ENCODE data around the gene KRTAP5-5. TPM values are rescaled to one million over a fixed set of nuclear protein-coding genes. Genes with fewer than 3 reads are reported as not detected.
"Not testable (repeated sequence)": the region's sequence is repeated elsewhere in the genome, so short reads cannot be mapped to it uniquely, and the experiment has no call there.

Gene KRTAP5-5
- not detected in 2 replicates for total RNA-seq
- long read RNA-seq = 0 reads

- Mint-ChIP-seq H3K4me1 (ENCODE audit: unreplicated experiment) (no peaks in the 10 kb centered on the region), H3K36me3 (ENCODE audit: unreplicated experiment) (no peaks in the 10 kb centered on the region), H3K27me3 (ENCODE audit: unreplicated experiment) (peaks cover 59% of the 10 kb centered on the region), H3K9me3 (ENCODE audit: unreplicated experiment) (no peaks in the 10 kb centered on the region), H3K27ac (ENCODE audit: unreplicated experiment) (no peak within 1 kb of the TSS), H3K4me3 (ENCODE audit: unreplicated experiment) (no peak within 1 kb of the TSS)
- no peak for DNase-seq (ENCODE audit: extremely low spot score, unreplicated experiment)
- no peak for TF ChIP-seq CTCF (IDR thresholded peaks at IDR 0.05)
These were observed at the start of gene KRTAP5-5 for GRCh38 chr11:1629326-1630185. Gene KRTAP5-5, plus strand, starts transcription at chr11:1629775. Its CDS starts 66 bp downstream, at chr11:1629841.

- Mint-ChIP-seq H3K4me1 (ENCODE audit: unreplicated experiment) (no peaks in the 10 kb centered on the region), H3K27me3 (ENCODE audit: unreplicated experiment) (peaks cover 4% of the 10 kb centered on the region), H3K27ac (ENCODE audit: unreplicated experiment) (no peak overlapping the region), H3K9me3 (ENCODE audit: unreplicated experiment) (peaks cover 13% of the 10 kb centered on the region), H3K4me3 (ENCODE audit: unreplicated experiment) (no peak overlapping the region), H3K36me3 (ENCODE audit: unreplicated experiment) (peaks cover 3% of the 10 kb centered on the region)
- TF ChIP-seq CTCF (IDR thresholded peaks at IDR 0.05) = no peak
- no peak for DNase-seq (ENCODE audit: extremely low spot score, unreplicated experiment)
These were observed 47.6 kb upstream of the KRTAP5-5 start for GRCh38 chr11:1581976-1582375.

- H3K27ac Mint-ChIP-seq (ENCODE audit: unreplicated experiment); H3K4me3 Mint-ChIP-seq (ENCODE audit: unreplicated experiment); H3K4me1 Mint-ChIP-seq (ENCODE audit: unreplicated experiment); H3K36me3 Mint-ChIP-seq (ENCODE audit: unreplicated experiment); DNase-seq (ENCODE audit: extremely low spot score, unreplicated experiment); H3K27me3 Mint-ChIP-seq (ENCODE audit: unreplicated experiment): not testable (repeated sequence)
- H3K9me3 Mint-ChIP-seq (ENCODE audit: unreplicated experiment) = peaks cover 13% of the 10 kb centered on the region
These were observed 46.7 kb upstream of the KRTAP5-5 start for GRCh38 chr11:1582909-1583308.

- not testable (repeated sequence) for H3K4me1 Mint-ChIP-seq (ENCODE audit: unreplicated experiment); H3K27ac Mint-ChIP-seq (ENCODE audit: unreplicated experiment)
These were observed 44.8 kb upstream of the KRTAP5-5 start, which contains the start of gene KRTAP5-1 for GRCh38 chr11:1584661-1585370. Gene KRTAP5-1, minus strand, starts transcription at chr11:1585283. Its CDS starts 34 bp downstream, at chr11:1585249.

GRCh38 chr11:1586699-1587098 lies 42.9 kb upstream of the KRTAP5-5 start:
- H3K27me3 Mint-ChIP-seq (ENCODE audit: unreplicated experiment) = peaks cover 21% of the 10 kb centered on the region
- no peak for DNase-seq (ENCODE audit: extremely low spot score, unreplicated experiment)
- peaks cover 4% of the 10 kb centered on the region for H3K4me1 Mint-ChIP-seq (ENCODE audit: unreplicated experiment)
- TF ChIP-seq CTCF (IDR thresholded peaks at IDR 0.05) = no peak
- no peak overlapping the region for H3K27ac Mint-ChIP-seq (ENCODE audit: unreplicated experiment)
- no peaks in the 10 kb centered on the region for H3K36me3 Mint-ChIP-seq (ENCODE audit: unreplicated experiment)
- no peak overlapping the region for H3K4me3 Mint-ChIP-seq (ENCODE audit: unreplicated experiment)
- H3K9me3 Mint-ChIP-seq (ENCODE audit: unreplicated experiment) = no peaks in the 10 kb centered on the region

More at GRCh38 chr11:1584661-1585370, 44.8 kb upstream of the KRTAP5-5 start, which contains the start of gene KRTAP5-1:
- DNase-seq (ENCODE audit: extremely low spot score, unreplicated experiment); H3K4me3 Mint-ChIP-seq (ENCODE audit: unreplicated experiment); H3K9me3 Mint-ChIP-seq (ENCODE audit: unreplicated experiment); H3K36me3 Mint-ChIP-seq (ENCODE audit: unreplicated experiment): not testable (repeated sequence)
- peaks cover 17% of the 10 kb centered on the region for H3K27me3 Mint-ChIP-seq (ENCODE audit: unreplicated experiment)

- H3K4me3 Mint-ChIP-seq (ENCODE audit: unreplicated experiment); DNase-seq (ENCODE audit: extremely low spot score, unreplicated experiment); H3K27ac Mint-ChIP-seq (ENCODE audit: unreplicated experiment); H3K36me3 Mint-ChIP-seq (ENCODE audit: unreplicated experiment); H3K9me3 Mint-ChIP-seq (ENCODE audit: unreplicated experiment); H3K4me1 Mint-ChIP-seq (ENCODE audit: unreplicated experiment): not testable (repeated sequence)
- peaks cover 44% of the 10 kb centered on the region for H3K27me3 Mint-ChIP-seq (ENCODE audit: unreplicated experiment)
These were observed 40.2 kb upstream of the KRTAP5-5 start for GRCh38 chr11:1589191-1589963.
